Eye (tissue), 1 donor: Measurements from ENCODE around the gene C4B.
"Not testable (repeated sequence)": the region's sequence is repeated elsewhere in the genome, so short reads cannot be mapped to it uniquely, and the experiment has no call there.

Source experiments
- DNase-seq: peaks from one replicate; pipeline ENCODE4 v3.0.0-alpha.2; 2015

C4B gene

DNA sequence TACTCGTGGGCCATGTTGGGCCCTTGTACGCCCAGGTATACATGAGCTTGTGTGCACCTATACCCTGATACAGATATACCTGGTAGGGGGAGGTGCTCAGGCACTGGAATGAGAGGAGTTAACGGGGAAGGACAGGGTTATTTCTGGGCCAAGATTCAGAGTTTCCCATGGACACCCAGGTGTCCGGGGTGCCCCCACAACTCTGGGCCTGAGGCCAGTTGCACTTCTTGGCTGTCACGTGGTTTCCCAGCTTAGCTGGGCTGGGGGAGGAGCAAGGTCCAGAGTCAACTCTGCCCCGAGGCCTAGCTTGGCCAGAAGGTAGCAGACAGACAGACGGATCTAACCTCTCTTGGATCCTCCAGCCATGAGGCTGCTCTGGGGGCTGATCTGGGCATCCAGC lies 32.9 kb upstream of the C4B start, which contains the start of gene C4A:
Gene C4A (plus strand): TSS at position 314 of the 400 bp plus-strand sequence. CDS start 51 bp downstream, at position 365.
- not testable (repeated sequence) for DNase-seq

DNA sequence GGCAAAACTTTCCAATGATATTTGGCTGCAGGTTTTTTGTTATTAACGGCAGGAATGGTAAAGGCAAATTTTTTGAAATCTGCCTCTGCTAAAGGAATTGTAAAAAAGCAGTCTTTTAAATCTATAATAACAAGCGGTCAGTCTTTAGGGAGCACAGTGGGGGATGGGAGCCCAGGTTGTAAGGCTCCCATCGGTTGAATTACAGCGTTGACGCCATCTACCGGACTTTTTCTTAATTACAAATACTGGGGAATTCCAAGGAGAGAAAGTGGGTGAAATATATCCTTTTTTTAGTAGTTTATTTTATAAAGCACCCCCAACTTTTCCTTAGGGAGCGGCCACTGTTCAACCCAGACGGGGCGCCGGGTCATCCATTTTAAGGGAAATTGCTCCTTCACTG lies 25.2 kb upstream of the C4B start:
- DNase-seq: not testable (repeated sequence)

DNA sequence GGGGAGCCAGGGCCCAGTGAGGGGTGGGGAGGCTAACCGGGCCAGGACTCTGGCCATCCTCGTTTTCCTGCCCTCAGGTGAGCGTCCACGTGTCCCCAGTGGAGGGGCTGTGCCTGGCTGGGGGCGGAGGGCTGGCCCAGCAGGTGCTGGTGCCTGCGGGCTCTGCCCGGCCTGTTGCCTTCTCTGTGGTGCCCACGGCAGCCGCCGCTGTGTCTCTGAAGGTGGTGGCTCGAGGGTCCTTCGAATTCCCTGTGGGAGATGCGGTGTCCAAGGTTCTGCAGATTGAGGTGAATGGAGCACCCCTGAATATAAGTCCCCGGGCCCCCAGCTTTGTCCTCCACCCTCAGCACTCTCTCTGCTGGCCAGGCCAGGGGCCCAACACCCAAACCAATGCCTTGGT lies 20.2 kb upstream of the C4B start:
- not testable (repeated sequence) for DNase-seq

DNA sequence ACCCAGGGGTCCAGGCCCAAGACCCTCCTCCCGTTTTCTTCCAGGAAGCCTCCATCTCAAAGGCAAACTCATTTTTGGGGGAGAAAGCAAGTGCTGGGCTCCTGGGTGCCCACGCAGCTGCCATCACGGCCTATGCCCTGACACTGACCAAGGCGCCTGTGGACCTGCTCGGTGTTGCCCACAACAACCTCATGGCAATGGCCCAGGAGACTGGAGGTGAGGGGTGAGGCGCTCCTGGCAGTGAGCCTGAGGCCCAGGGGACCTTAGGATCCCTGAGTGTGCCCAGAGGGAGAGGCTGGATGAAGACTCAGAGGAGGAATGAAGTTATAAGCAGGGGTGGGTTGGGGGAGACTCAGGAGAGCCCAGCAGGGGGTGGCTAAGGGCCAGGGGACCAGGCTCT lies 18.2 kb upstream of the C4B start:
- DNase-seq: not testable (repeated sequence)

DNA sequence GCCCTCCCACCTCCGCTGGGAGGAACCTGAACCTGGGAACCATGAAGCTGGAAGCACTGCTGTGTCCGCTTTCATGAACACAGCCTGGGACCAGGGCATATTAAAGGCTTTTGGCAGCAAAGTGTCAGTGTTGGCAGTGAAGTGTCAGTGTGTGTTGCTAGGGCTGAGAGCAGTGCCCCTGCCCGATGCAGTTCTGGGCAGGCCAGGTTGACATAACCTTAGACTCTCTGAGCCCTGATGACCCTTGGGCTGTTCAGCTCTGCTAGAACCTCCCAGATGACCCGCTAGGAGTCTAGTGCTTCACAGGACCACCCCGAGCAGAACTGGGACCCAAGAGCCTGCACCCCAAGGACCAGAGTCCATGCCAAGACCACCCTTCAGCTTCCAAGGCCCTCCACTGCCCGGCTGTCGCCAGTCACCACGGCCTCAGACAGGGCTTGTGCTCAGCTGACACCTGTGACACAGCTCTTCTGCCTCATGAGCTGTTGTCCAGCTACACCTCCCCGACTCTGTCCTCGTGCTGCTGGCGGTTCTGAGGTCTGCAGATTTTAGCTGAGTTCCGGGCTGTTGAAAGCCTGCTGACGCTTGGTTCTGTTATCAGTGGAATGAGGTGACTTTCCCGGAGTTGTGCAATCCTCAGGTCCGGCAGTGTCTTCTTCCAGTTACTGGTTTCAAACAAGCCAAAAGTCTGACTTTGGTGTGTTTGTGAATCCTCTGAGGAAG lies 11.9 kb upstream of the C4B start:
- DNase-seq: not testable (repeated sequence)

DNA sequence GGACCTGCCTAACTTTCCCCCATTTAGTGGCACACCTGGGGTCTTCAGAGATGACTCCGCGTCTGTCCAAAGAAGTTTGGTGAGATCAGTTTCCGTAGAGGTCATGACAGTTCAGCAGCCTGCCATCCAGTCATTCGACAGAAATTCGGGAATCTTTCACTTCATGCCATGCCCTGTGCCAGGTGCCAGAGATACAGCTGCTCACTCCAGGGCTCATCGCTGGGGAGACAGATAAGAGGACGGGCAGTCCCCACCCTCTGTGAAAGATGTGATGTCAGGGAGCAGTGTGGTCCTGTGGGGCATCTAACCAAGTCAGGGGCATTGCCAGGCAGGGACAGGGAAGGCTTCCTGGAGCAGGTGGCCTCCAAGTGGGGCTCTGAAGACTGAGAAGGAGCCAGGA lies 11.3 kb upstream of the C4B start:
- not testable (repeated sequence) for DNase-seq

DNA sequence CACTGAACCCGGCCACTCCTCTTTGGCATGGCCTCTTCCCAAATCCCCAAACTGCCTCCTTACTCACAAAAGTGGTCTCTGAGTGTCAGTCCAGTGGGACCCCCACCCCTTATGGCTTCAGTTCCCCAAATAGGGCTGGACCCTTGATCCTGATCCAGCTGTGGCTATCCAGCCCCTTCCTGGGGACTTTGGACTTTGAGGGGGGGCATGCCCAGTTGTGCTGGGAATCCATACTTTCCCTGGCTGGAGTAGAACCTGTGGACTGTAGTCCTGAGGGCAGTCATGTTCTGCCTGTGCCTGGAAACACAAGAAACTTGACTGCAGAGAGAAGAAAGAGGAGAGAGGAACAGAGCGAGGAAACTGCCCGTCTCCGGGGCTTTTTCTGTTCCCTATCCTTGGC lies 10.2 kb upstream of the C4B start:
- not testable (repeated sequence) for DNase-seq

DNA sequence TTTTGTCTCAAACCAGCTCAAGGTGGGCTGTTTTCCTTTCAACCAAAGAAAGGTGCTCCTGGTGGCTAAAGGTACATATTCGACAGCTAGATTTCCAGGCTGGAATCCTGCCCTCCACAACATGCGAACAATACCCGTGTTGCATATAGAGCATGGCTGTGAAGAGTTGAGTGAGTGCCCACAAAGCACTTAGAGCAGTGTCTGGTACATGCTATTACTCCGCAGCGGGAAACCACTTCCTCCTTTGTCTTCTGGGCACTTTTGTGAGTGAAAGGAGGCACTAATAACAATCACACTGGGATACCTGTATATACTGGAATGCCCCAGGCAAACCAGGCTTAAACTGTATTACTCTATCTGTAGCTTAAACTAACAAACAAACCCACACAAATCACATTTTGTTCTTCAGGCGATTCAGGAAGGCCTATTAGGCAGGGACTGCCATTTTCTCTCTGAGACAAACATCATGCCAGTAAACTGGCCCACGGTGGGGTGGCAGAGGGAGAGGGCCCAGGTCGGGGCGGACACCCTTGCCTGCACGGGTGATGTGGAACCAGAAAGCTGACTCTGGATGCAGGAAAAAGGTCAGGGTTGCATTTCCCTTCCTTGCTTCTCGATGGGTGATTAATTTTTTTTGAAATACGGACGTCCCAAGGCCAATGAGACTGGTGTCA lies 9.6 kb upstream of the C4B start:
- DNase-seq: not testable (repeated sequence)

DNA sequence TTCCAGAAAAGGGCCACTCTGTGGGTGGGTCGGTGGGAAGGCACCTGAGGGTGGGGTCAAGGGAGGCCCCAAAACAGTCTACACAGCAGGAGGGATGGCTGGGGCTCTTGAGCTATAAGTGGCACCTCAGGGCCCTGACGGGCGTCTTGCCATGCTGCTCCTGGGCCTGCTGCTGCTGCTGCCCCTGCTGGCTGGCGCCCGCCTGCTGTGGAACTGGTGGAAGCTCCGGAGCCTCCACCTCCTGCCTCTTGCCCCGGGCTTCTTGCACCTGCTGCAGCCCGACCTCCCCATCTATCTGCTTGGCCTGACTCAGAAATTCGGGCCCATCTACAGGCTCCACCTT lies 9.1 kb upstream of the C4B start:
- not testable (repeated sequence) for DNase-seq

DNA sequence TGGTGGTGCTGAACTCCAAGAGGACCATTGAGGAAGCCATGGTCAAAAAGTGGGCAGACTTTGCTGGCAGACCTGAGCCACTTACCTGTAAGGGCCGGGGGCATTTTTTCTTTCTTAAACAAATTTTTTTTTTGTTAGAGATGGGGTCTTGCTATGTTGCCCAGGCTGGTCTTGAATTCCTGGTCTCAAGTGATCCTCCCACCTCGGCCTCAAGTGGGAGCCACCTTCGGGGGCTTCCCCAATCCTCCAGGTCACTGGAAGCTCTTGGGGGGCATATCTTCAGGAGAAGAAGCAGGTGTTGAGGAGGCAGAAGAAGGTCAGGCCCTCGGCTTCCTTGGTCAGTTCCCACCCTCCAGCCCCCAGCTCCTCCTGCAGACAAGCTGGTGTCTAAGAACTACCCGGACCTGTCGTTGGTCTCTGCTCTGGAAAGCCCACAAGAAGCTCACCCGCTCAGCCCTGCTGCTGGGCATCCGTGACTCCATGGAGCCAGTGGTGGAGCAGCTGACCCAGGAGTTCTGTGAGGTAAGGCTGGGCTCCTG lies 8.5 kb upstream of the C4B start:
- not testable (repeated sequence) for DNase-seq

DNA sequence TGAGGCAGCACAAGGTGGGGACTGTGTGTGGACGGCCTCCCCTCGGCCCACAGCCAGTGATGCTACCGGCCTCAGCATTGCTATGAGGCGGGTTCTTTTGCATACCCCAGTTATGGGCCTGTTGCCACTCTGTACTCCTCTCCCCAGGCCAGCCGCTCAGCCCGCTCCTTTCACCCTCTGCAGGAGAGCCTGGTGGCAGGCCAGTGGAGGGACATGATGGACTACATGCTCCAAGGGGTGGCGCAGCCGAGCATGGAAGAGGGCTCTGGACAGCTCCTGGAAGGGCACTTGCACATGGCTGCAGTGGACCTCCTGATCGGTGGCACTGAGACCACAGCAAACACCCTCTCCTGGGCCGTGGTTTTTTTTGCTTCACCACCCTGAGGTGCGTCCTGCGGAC lies 7.5 kb upstream of the C4B start:
- DNase-seq: not testable (repeated sequence)

DNA sequence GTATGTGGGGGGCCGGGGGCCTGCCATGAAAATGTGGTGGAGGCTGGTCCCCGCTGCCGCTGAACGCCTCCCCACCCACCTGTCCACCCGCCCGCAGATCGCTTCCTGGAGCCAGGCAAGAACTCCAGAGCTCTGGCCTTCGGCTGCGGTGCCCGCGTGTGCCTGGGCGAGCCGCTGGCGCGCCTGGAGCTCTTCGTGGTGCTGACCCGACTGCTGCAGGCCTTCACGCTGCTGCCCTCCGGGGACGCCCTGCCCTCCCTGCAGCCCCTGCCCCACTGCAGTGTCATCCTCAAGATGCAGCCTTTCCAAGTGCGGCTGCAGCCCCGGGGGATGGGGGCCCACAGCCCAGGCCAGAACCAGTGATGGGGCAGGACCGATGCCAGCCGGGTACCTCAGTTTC lies 6.6 kb upstream of the C4B start:
- not testable (repeated sequence) for DNase-seq

DNA sequence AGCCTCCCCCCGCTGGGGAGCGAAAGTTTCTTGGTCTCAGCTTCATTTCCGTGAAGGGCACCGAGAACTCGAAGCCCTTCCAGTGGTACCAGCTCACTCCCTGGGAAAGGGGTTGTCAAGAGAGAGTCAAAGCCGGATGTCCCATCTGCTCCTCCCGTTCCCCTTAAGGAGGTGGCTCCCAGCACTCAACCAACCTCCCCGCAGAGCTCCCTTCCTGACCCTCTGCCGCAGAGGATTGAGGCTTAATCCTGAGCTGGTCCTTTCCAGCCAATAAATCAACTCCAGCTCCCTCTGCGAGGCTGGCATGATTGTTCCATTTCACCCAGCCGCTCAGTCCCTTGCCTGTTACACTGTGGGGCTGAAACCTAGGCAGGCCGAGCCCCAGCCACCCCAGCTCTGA lies 6.0 kb upstream of the C4B start:
- DNase-seq: not testable (repeated sequence)

DNA sequence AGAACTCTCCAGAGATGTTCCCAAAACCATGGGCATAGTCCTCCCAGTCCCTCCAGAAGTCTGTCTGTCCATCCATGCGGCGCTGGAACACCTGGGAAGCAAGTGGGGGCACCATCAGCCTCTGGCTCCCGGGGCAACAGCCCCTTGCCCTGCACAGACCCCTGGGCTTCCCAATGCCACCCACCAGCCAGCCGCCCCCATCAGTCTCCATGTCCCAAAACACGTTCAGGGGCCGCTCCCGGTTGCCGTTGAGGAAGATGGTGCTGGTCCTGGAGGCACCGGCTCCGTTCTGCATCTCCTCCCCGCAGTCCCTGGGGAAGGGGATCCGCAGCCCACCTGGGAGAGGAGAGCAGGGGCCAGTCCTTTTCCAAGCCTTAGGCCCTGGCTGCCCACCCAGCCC lies 5.1 kb upstream of the C4B start:
- not testable (repeated sequence) for DNase-seq

DNA sequence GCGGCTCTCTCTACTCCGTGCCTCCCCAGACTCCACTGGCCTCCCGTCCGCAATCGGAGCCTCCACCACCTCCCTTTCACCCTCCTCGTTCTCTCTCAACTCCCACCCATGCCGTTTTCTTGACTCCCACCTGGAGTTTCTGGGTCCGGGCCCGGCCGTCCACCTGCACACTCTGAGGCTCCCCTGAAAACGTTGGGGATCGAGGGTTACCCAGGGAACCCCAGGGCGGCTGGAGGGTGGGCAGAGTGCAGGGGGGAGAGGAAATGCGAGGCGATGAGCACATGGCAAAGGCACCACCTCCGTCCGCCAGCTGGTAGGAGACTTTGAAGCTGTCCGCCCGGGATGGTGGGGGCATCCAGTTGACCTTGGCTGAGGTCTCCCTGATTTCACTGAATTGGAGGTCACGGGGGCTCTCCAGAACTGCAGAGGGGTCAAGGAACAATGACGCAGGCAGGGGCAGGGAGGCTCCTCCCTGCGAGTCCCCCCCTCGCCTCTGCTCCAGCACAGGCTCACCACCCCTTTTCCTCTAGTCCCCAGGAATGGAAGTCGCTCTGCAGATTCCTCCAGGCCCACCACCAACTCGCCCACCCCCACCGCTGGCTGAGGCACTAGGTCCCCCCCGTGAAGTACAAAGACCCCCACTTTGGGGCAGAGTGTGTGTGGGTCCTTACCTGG lies 3.6 kb upstream of the C4B start:
- not testable (repeated sequence) for DNase-seq

DNA sequence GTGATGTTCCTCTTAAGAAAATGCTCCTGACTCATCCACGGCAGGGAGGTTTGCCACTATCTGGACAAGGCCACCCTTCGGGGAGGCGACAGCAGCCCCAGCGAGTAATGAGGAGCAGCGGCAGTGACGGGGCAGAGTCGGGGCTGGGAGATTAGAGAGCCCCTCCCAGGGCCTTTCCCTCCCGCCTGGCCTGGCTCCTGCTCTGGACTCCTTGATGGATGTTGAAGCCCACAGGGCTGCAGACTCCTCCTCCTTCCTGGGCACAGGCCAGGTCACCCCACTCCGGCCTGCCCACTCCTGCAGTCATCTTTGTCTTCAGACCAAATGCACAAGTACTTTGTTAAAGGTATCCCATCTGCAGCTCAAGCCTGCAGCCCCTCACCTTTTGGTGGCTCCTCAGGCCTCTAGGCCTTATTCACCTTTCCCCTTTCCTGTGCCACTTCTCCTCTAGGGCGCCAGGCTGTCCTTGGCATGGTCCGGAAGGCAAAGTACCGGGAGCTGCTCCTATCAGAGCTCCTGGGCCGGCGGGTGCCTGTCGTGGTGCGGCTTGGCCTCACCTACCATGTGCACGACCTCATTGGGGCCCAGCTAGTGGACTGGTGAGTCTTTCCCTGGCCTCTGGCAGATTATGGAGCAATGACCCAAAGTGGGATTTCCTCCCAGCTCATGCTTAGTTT lies 1.5 kb upstream of the C4B start:
- DNase-seq: not testable (repeated sequence)

DNA sequence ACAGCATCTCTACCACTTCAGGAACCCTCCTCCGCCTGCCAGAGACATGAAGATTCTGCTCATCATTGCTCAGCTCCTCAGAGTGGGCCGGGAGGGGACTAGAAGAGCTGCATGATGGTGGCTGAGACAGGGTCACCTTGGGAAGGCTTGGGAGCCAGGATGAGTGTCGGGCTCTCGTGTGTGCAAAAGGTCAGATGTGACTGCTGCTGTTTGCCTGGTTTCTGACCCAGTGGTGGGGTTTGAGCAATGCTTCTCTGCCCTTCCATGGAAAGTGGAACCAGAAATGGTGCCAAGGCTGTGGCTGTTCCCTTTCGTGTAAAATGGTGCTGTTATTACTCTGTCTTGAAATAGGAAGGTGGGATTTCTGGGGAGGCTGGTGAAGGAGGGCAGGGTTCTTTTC lies 857 bp upstream of the C4B start:
- DNase-seq: not testable (repeated sequence)

DNA sequence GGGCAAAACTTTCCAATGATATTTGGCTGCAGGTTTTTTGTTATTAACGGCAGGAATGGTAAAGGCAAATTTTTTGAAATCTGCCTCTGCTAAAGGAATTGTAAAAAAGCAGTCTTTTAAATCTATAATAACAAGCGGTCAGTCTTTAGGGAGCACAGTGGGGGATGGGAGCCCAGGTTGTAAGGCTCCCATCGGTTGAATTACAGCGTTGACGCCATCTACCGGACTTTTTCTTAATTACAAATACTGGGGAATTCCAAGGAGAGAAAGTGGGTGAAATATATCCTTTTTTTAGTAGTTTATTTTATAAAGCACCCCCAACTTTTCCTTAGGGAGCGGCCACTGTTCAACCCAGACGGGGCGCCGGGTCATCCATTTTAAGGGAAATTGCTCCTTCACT lies 7.5 kb downstream of the C4B start:
- not testable (repeated sequence) for DNase-seq

DNA sequence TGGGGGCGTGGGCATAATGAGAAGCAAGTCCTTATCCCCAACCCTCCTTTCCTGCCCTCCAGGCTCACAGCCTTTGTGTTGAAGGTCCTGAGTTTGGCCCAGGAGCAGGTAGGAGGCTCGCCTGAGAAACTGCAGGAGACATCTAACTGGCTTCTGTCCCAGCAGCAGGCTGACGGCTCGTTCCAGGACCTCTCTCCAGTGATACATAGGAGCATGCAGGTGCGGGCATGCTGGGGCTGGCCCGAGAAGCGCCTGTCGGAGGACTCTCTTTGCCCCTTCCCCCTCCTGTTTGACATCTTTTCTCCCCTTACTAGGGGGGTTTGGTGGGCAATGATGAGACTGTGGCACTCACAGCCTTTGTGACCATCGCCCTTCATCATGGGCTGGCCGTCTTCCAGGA lies 14.0 kb downstream of the C4B start:
- DNase-seq: not testable (repeated sequence)

DNA sequence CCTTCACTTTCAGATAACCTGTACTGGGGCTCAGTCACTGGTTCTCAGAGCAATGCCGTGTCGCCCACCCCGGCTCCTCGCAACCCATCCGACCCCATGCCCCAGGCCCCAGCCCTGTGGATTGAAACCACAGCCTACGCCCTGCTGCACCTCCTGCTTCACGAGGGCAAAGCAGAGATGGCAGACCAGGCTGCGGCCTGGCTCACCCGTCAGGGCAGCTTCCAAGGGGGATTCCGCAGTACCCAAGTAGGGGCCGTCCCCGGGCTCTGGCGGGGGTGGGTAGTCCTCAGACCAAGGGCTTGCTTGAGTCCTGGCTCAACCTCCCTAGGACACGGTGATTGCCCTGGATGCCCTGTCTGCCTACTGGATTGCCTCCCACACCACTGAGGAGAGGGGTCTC lies 15.0 kb downstream of the C4B start:
- DNase-seq: not testable (repeated sequence)

DNA sequence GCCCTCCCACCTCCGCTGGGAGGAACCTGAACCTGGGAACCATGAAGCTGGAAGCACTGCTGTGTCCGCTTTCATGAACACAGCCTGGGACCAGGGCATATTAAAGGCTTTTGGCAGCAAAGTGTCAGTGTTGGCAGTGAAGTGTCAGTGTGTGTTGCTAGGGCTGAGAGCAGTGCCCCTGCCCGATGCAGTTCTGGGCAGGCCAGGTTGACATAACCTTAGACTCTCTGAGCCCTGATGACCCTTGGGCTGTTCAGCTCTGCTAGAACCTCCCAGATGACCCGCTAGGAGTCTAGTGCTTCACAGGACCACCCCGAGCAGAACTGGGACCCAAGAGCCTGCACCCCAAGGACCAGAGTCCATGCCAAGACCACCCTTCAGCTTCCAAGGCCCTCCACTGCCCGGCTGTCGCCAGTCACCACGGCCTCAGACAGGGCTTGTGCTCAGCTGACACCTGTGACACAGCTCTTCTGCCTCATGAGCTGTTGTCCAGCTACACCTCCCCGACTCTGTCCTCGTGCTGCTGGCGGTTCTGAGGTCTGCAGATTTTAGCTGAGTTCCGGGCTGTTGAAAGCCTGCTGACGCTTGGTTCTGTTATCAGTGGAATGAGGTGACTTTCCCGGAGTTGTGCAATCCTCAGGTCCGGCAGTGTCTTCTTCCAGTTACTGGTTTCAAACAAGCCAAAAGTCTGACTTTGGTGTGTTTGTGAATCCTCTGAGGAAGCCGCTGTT lies 20.9 kb downstream of the C4B start:
- not testable (repeated sequence) for DNase-seq

DNA sequence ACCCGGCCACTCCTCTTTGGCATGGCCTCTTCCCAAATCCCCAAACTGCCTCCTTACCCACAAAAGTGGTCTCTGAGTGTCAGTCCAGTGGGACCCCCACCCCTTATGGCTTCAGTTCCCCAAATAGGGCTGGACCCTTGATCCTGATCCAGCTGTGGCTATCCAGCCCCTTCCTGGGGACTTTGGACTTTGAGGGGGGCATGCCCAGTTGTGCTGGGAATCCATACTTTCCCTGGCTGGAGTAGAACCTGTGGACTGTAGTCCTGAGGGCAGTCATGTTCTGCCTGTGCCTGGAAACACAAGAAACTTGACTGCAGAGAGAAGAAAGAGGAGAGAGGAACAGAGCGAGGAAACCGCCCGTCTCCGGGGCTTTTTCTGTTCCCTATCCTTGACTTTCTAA lies 22.5 kb downstream of the C4B start:
- DNase-seq: not testable (repeated sequence)
